SK-N-SH (cell line): ENCODE measurements around the gene CCDC148.

Source experiments
- CHD2 ChIP-seq: fragments of 150-350 bp; IDR thresholded peaks from 2 replicates; pipeline ENCODE4 v1.6.1; 2018; ENCODE audit warnings: low read length; ENCODE audit not compliant: partially characterized antibody
- EP300 ChIP-seq, 2 experiments: IDR thresholded peaks; 2 replicates each; pipeline versions ENCODE4 v1.4.0 to v1.6.1; 2012; ENCODE audit warnings: borderline replicate concordance in 1 of 2, low read depth in 1 of 2, low read length in 1 of 2
- EZH2phosphoT487 ChIP-seq: fragments of 200-600 bp; sonication (generic); IDR thresholded peaks from 2 replicates; pipeline ENCODE4 v1.6.1; 2017; ENCODE audit warnings: low read depth, mixed run types, mild to moderate bottlenecking, antibody characterized with exemption, moderate library complexity, borderline replicate concordance
- MXI1 ChIP-seq: IDR thresholded peaks from 2 replicates; pipeline ENCODE4 v1.6.1; 2012; ENCODE audit warnings: mild to moderate bottlenecking, low read depth, low read length, improper control_type of control experiment
- NFIC ChIP-seq: IDR thresholded peaks from 2 replicates; pipeline ENCODE4 v1.4.0; 2012; ENCODE audit warnings: borderline replicate concordance
- RAD21 ChIP-seq: IDR thresholded peaks from 2 replicates; pipeline ENCODE4 v1.6.1; 2012; ENCODE audit warnings: mild to moderate bottlenecking, low read length
- RFX5 ChIP-seq: IDR thresholded peaks from 2 replicates; pipeline ENCODE4 v1.6.1; 2012; ENCODE audit warnings: mild to moderate bottlenecking, improper control_type of control experiment, low read length
- SIN3A ChIP-seq: IDR thresholded peaks from 2 replicates; pipeline ENCODE4 v1.6.1; 2012; ENCODE audit warnings: low read depth, mild to moderate bottlenecking, low read length, moderate library complexity, borderline replicate concordance
- SMC3 ChIP-seq: IDR thresholded peaks from 2 replicates; pipeline ENCODE4 v1.6.1; 2012; ENCODE audit warnings: low read depth, low read length, improper control_type of control experiment
- TAF1 ChIP-seq: IDR thresholded peaks from 2 replicates; pipeline ENCODE4 v1.6.1; 2012; ENCODE audit warnings: low read depth, mild to moderate bottlenecking, low read length, moderate library complexity, borderline replicate concordance
- YY1 ChIP-seq: IDR thresholded peaks from 2 replicates; pipeline ENCODE4 v1.4.0; 2012; ENCODE audit warnings: low read depth, mild to moderate bottlenecking
- TF ChIP-seq, protein P1 (sequence below): fragments of 200-600 bp; sonication (generic); IDR thresholded peaks from 2 replicates; pipeline ENCODE4 v1.6.1; 2017; ENCODE audit warnings: antibody characterized with exemption, mild to moderate bottlenecking, moderate library complexity
- TF ChIP-seq, protein P2 (sequence below): fragments of 150-350 bp; IDR thresholded peaks from 2 replicates; pipeline ENCODE4 v1.6.1; 2017; ENCODE audit warnings: antibody characterized with exemption, low read length, low read depth, borderline replicate concordance
- TF ChIP-seq, protein P3 (sequence below): IDR thresholded peaks from 2 replicates; pipeline ENCODE4 v1.4.0; 2012; ENCODE audit warnings: low read depth

DNA sequence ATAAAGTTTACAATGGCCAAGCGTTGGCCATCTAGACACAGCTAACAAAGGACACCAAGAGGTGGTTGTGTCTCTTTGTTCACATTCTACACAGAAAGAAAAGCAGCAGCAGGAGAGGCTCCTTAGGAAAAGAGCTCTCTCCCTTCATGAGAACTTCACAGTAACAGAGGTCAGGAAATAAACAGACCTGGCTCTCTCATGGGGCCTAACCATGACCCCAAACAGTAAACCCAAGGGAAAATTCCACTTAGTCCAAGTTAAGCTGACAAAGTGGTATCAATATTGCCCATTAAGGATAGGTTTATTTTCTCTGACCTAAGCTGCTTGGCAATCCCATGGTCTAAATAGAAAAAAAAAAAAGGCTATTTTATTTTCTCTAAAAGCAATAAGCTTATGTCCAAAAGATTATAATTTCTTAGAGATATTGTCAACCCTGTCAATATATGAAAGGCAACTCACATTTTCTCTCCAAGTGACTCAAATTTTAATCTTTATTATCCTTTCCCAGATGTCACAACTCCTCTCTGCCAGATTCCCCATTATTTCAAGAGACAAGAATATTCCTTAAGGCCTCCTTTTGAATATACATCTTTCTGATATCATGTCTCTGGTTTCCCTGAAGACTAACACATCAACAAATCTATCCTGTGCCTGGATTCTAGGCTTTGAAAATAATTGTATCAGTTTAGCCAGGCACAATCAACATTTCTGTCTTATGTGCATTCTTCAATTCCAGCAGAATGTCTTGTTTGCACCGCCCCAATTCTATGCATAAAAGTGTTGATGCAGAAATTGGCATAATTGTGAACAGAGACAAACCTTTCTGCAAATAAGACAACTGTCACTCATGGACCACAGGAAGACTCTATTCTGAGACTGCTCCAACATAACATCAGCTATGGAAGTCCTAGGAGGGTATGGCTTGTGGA, 263.8 kb downstream of the CCDC148 start:
- TF ChIP-seq MXI1 (no peak), YY1 (no peak), CHD2 (no peak), NFIC (no peak), RAD21 (no peak), TAF1 (no peak), RFX5 (no peak), SIN3A (no peak), EP300 (IDR thresholded peaks at IDR 0.05; ENCODE audit: borderline replicate concordance in 1 of 2, low read depth in 1 of 2, low read length in 1 of 2) (no peak), EZH2phosphoT487 (no peak), SMC3 (no peak)
- TF ChIP-seq, protein P1, sequence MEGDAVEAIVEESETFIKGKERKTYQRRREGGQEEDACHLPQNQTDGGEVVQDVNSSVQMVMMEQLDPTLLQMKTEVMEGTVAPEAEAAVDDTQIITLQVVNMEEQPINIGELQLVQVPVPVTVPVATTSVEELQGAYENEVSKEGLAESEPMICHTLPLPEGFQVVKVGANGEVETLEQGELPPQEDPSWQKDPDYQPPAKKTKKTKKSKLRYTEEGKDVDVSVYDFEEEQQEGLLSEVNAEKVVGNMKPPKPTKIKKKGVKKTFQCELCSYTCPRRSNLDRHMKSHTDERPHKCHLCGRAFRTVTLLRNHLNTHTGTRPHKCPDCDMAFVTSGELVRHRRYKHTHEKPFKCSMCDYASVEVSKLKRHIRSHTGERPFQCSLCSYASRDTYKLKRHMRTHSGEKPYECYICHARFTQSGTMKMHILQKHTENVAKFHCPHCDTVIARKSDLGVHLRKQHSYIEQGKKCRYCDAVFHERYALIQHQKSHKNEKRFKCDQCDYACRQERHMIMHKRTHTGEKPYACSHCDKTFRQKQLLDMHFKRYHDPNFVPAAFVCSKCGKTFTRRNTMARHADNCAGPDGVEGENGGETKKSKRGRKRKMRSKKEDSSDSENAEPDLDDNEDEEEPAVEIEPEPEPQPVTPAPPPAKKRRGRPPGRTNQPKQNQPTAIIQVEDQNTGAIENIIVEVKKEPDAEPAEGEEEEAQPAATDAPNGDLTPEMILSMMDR = no peak
- TF ChIP-seq, protein P2, sequence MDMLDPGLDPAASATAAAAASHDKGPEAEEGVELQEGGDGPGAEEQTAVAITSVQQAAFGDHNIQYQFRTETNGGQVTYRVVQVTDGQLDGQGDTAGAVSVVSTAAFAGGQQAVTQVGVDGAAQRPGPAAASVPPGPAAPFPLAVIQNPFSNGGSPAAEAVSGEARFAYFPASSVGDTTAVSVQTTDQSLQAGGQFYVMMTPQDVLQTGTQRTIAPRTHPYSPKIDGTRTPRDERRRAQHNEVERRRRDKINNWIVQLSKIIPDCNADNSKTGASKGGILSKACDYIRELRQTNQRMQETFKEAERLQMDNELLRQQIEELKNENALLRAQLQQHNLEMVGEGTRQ = no peak
- TF ChIP-seq, protein P3, sequence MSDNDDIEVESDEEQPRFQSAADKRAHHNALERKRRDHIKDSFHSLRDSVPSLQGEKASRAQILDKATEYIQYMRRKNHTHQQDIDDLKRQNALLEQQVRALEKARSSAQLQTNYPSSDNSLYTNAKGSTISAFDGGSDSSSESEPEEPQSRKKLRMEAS = no peak
